ENCODE data around the gene TM9SF1. TPM values are rescaled to one million over a fixed set of nuclear protein-coding genes. Genes with fewer than 3 reads are reported as not detected.

TM9SF1 gene
- total and polyA plus RNA-seq, 10 donors, result 4.7 to 53.6 (median 34.5) TPM

- 88 to 95% (median 92%) methylated on average over 2 of the region's 2 CpGs for WGBS, 5 donors
- Histone ChIP-seq H3K27ac (peak overlapping the region; percentile 27 to 99 (median 96)), H3K9me3 (no peaks in the 10 kb centered on the region), H3K4me1 (peaks cover 34 to 83% (median 65%) of the 10 kb centered on the region in 6 donors), H3K4me3 (peak overlapping the region in 5 of 8 donors; percentile 89 to 99 (median 95)), H3K36me3 (peaks cover 3 to 56% (median 33%) of the 10 kb centered on the region in 6 donors), H3K27me3 (replicated peaks in 1 of 7) (no peaks in the 10 kb centered on the region)
- no peak for TF ChIP-seq CTCF (IDR thresholded peaks at IDR 0.05 in 8 of 11, conservative IDR thresholded peaks at IDR 0.05 in 3 of 11)
- TF ChIP-seq POLR2A (IDR thresholded peaks at IDR 0.05), result no peak
- no peak for TF ChIP-seq POLR2AphosphoS5 (IDR thresholded peaks at IDR 0.05)
- intact Hi-C loops (cut with DNase I; ENCODE audit: low total_unique reads), result no loop called here
- peak; percentile 65 for DNase-seq
Measured at GRCh38 chr14:24145219-24145618, 50.0 kb downstream of the TM9SF1 start.

- peaks cover 38 to 83% (median 65%) of the 10 kb centered on the region in 6 donors for H3K4me1 ChIP-seq
- H3K9me3 ChIP-seq, result no peaks in the 10 kb centered on the region
- H3K4me3 ChIP-seq, result no peak overlapping the region
- no peak for DNase-seq
- peak overlapping the region in 4 of 8 donors; percentile 94 to 99 (median 97) for H3K27ac ChIP-seq
- H3K36me3 ChIP-seq, result peaks cover 0 to 54% (median 27%) of the 10 kb centered on the region in 6 donors
- no peaks in the 10 kb centered on the region for H3K27me3 ChIP-seq (replicated peaks in 1 of 7)
- TF ChIP-seq CTCF (IDR thresholded peaks at IDR 0.05 in 8 of 11, conservative IDR thresholded peaks at IDR 0.05 in 3 of 11) (no peak), POLR2A (IDR thresholded peaks at IDR 0.05) (no peak), POLR2AphosphoS5 (IDR thresholded peaks at IDR 0.05) (no peak)
- WGBS, 5 donors, result 85 to 98% (median 88%) methylated on average over 1 of the region's 1 CpG
- intact Hi-C loops (cut with DNase I; ENCODE audit: low total_unique reads), result no loop called here
Measured at GRCh38 chr14:24144451-24144850, 50.8 kb downstream of the TM9SF1 start.

DNA sequence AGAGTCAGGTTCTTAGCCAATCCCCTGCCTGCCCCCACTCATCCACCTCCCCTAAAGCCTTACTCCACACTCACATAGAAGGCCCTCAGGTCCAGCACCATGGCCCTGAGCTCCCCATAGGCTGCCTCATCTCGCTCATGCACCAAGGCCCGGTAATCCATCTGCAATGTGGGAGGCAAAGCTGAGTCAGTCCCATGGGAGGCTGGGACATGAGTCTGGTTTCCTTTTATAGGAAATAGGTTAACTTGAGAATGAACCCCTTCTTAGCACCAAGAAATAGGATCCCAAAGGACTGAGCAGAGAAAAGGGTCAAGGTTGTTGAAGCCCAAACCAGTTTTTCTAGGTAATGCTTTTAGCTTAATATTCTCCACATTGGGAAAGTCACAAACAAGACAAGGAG, 51.7 kb downstream of the TM9SF1 start:
- Histone ChIP-seq H3K9me3 (no peaks in the 10 kb centered on the region), H3K27me3 (replicated peaks in 1 of 7) (no peaks in the 10 kb centered on the region), H3K36me3 (peaks cover under 1 to 54% (median 28%) of the 10 kb centered on the region in 6 donors), H3K27ac (peak overlapping the region in 3 of 8 donors; percentile 6 to 99 (median 94)), H3K4me3 (no peak overlapping the region), H3K4me1 (peaks cover 45 to 83% (median 65%) of the 10 kb centered on the region in 6 donors)
- TF ChIP-seq POLR2A (IDR thresholded peaks at IDR 0.05) (no peak), CTCF (IDR thresholded peaks at IDR 0.05 in 8 of 11, conservative IDR thresholded peaks at IDR 0.05 in 3 of 11) (no peak), POLR2AphosphoS5 (IDR thresholded peaks at IDR 0.05) (no peak)
- peak; percentile 36 for DNase-seq
- 74 to 93% (median 84%) methylated on average over 2 of the region's 2 CpGs for WGBS, 5 donors
- intact Hi-C loops (cut with DNase I; ENCODE audit: low total_unique reads), result no loop called here

GRCh38 chr14:24141097-24141880, 54.0 kb downstream of the TM9SF1 start, which contains the start of gene EMC9:
Gene EMC9, minus strand, starts transcription at chr14:24141591. Its CDS starts 287 bp downstream, at chr14:24141304.
- 0 to 1% (median 0%) methylated on average over 19 to 65 of the region's 65 CpGs for WGBS, 5 donors
- Histone ChIP-seq H3K4me3 (peak within 1 kb of the TSS; percentile 63 to 98 (median 86)), H3K9me3 (no peaks in the 10 kb centered on the region), H3K4me1 (peaks cover 54 to 95% (median 78%) of the 10 kb centered on the region in 6 donors), H3K36me3 (peaks cover 3 to 67% (median 41%) of the 10 kb centered on the region in 6 donors), H3K27ac (peak within 1 kb of the TSS; percentile 88 to 97 (median 94)), H3K27me3 (replicated peaks in 1 of 7) (no peaks in the 10 kb centered on the region)
- intact Hi-C loops (cut with DNase I; ENCODE audit: low total_unique reads), result no loop called here
- TF ChIP-seq POLR2AphosphoS5 (IDR thresholded peaks at IDR 0.05) (peak; percentile 94 to 96 (median 95)), CTCF (IDR thresholded peaks at IDR 0.05 in 8 of 11, conservative IDR thresholded peaks at IDR 0.05 in 3 of 11) (peak; percentile 76 to 94 (median 90)), POLR2A (IDR thresholded peaks at IDR 0.05) (peak in 2 of 3 donors; percentile 33 to 74)
- DNase-seq, result peak; percentile 99
